ENCODE data around the gene CHCT1.

The CHCT1 gene

GRCh38 chr17:60412701-60413100 lies 9.6 kb upstream of the CHCT1 start (continued):
- TF ChIP-seq ZBTB49 (tag by site-specific recombination; IDR thresholded peaks at IDR 0.05; ENCODE audit: low read depth), result no peak
- TF ChIP-seq SETDB1 (IDR thresholded peaks at IDR 0.05; ENCODE audit: insufficient read length, low read length), result no peak
- TF ChIP-seq HOXA7 (CRISPR knock-in tag; IDR thresholded peaks at IDR 0.05; ENCODE audit: borderline replicate concordance), result no peak
- TF ChIP-seq KLF10 (tag by site-specific recombination; IDR thresholded peaks at IDR 0.05), result no peak
- no peak for TF ChIP-seq ZNF843 (tag by site-specific recombination; IDR thresholded peaks at IDR 0.05)
- no peak for TF ChIP-seq ZNF302 (tag by site-specific recombination; IDR thresholded peaks at IDR 0.05; ENCODE audit: low read depth)
- TF ChIP-seq ZNF121 (tag by site-specific recombination; IDR thresholded peaks at IDR 0.05), result no peak
- no peak for TF ChIP-seq ZNF354C (tag by site-specific recombination; IDR thresholded peaks at IDR 0.05; ENCODE audit: borderline replicate concordance, low read depth)
- TF ChIP-seq ZFP41 (tag by site-specific recombination; IDR thresholded peaks at IDR 0.05; ENCODE audit: borderline replicate concordance), result no peak
- TF ChIP-seq ZNF18 (tag by site-specific recombination; IDR thresholded peaks at IDR 0.05), result no peak
- TF ChIP-seq ZNF366 (tag by site-specific recombination; conservative IDR thresholded peaks at IDR 0.05), result no peak

GRCh38 chr17:60415146-60415545 lies 7.1 kb upstream of the CHCT1 start:
- Histone ChIP-seq H3K4me3 (ENCODE audit: low read depth, low read length) (no peak overlapping the region), H3K27ac (ENCODE audit: extremely low read depth, low read depth, low read length) (no peak overlapping the region), H3K9me3 (ENCODE audit: control insufficient read depth, insufficient read depth, low read depth, low read length) (no peaks in the 10 kb centered on the region), H3K36me3 (ENCODE audit: control insufficient read depth in 2 of 2, insufficient read depth in 1 of 2, low read length in 2 of 2) (no peaks in the 10 kb centered on the region), H3K4me1 (ENCODE audit: control insufficient read depth, insufficient read depth, low read length) (no peaks in the 10 kb centered on the region)
- POLR2A ChIA-PET, result no interaction called here
- CTCF ChIA-PET, result no interaction called here
- TF ChIP-seq ZNF701 (tag by site-specific recombination; IDR thresholded peaks at IDR 0.05) (no peak), ZSCAN4 (tag by site-specific recombination; IDR thresholded peaks at IDR 0.05) (no peak), ZNF426 (tag by site-specific recombination; IDR thresholded peaks at IDR 0.05) (no peak), REST (tag by site-specific recombination; IDR thresholded peaks at IDR 0.05) (no peak), ZNF580 (tag by site-specific recombination; IDR thresholded peaks at IDR 0.05) (no peak), PRDM2 (tag by site-specific recombination; IDR thresholded peaks at IDR 0.05; ENCODE audit: borderline replicate concordance) (no peak), ZNF791 (tag by site-specific recombination; IDR thresholded peaks at IDR 0.05) (no peak), ZNF248 (tag by site-specific recombination; IDR thresholded peaks at IDR 0.05) (no peak), ZSCAN5A (tag by site-specific recombination; IDR thresholded peaks at IDR 0.05) (no peak), BCL11A (tag by site-specific recombination; IDR thresholded peaks at IDR 0.05; ENCODE audit: low read depth) (no peak)
